Liver (tissue), 3 donors: ENCODE data around the gene LRRC36.

ENCODE experiments used
- SP1 ChIP-seq: IDR thresholded peaks from 2 replicates; pipeline ENCODE4 v1.6.1; 2018; ENCODE audit warnings: antibody characterized with exemption, mild to moderate bottlenecking
- TAF1 ChIP-seq: conservative IDR thresholded peaks from 2 replicates; pipeline ENCODE4 v1.6.1; 2016; ENCODE audit warnings: antibody characterized with exemption, mild to moderate bottlenecking
- TF ChIP-seq, protein P1 (sequence below): fragments of 150-350 bp; IDR thresholded peaks from 2 replicates; pipeline ENCODE4 v1.5.1; 2017; ENCODE audit warnings: improper control_type of control experiment, low read depth, low read length; ENCODE audit not compliant: missing input control
- donor health status: healthy.
- donor health status: healthy.

- TF ChIP-seq, protein P1, sequence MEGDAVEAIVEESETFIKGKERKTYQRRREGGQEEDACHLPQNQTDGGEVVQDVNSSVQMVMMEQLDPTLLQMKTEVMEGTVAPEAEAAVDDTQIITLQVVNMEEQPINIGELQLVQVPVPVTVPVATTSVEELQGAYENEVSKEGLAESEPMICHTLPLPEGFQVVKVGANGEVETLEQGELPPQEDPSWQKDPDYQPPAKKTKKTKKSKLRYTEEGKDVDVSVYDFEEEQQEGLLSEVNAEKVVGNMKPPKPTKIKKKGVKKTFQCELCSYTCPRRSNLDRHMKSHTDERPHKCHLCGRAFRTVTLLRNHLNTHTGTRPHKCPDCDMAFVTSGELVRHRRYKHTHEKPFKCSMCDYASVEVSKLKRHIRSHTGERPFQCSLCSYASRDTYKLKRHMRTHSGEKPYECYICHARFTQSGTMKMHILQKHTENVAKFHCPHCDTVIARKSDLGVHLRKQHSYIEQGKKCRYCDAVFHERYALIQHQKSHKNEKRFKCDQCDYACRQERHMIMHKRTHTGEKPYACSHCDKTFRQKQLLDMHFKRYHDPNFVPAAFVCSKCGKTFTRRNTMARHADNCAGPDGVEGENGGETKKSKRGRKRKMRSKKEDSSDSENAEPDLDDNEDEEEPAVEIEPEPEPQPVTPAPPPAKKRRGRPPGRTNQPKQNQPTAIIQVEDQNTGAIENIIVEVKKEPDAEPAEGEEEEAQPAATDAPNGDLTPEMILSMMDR = no peak
- no peak for TF ChIP-seq TAF1
- TF ChIP-seq SP1 = no peak
These were observed 81.3 kb downstream of the LRRC36 start for GRCh38 chr16:67407788-67408452.
